Measurements from ENCODE around the gene PTGES3.
A peak's percentile ranks its signal among the peaks of the same experiment; 100 is the strongest.

PTGES3 gene

DNA sequence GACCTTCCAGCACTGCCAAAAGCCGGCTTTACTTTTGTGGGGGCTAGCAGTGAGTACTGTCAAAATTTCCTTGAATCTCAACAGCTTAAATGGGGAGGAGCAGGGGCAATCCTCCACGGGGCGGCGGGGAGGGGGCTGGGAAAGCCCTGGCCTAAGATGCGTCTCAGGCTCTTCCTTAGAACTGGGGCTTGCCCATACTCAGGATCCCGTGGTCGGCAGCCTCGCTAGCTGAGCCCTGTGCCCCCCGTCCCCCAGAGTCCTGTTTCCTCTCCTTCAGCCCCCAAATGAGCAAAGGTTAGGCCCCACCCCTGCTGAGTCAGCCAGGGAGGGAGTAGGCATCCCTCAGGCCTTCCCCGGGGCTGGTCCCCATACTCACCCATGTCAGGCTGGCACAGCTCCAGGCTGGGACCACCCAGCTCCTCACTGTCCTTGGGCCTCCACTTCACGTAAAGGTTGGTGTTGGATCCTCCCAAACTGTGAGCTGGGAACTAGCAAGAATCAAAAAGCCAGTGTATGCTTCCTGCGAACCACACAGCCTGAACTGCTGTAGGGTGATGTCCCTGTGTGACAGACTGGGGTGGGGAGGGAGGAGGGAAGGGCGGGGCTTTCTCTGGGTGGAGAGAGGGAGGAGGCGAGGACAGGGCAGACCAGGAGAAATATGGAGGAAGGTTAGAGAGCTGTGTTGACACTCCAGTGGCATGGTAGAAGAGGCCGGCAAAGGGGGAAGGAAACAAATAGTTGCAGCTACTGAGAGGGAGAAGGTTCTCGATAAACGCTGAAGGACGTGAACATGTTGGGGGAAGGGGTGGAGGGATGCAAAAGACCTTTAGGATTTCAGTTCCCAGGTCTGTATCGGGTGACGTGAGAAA is 52.0 kb downstream of the PTGES3 start (continued):
- TF ChIP-seq ZBTB7A (tag by site-specific recombination; IDR thresholded peaks at IDR 0.05; ENCODE audit: low read depth) (peak; percentile 38; the same call in 1 of the 2 replicates), ZNF211 (tag by site-specific recombination; IDR thresholded peaks at IDR 0.05; ENCODE audit: low read depth) (no peak), ZXDB (tag by site-specific recombination; IDR thresholded peaks at IDR 0.05) (0 out of 2 replicates have a peak, but pooled peaks have one; percentile 18), ZNF354C (tag by site-specific recombination; IDR thresholded peaks at IDR 0.05; ENCODE audit: borderline replicate concordance, low read depth) (no peak), PRDM1 (tag by site-specific recombination; IDR thresholded peaks at IDR 0.05) (peak; percentile 51; the same call in 1 of the 2 replicates), YY2 (tag by site-specific recombination; IDR thresholded peaks at IDR 0.05) (peak; percentile 69), ZBTB48 (tag by site-specific recombination; IDR thresholded peaks at IDR 0.05) (peak; percentile 73), ZNF335 (tag by site-specific recombination; conservative IDR thresholded peaks at IDR 0.05) (peak; percentile 81), GLIS2 (tag by site-specific recombination; IDR thresholded peaks at IDR 0.05) (peak; percentile 96), ZNF585B (tag by site-specific recombination; IDR thresholded peaks at IDR 0.05) (no peak), ZBTB20 (tag by site-specific recombination; IDR thresholded peaks at IDR 0.05) (peak; percentile 98), KLF9 (tag by site-specific recombination; IDR thresholded peaks at IDR 0.05; ENCODE audit: low read depth) (peak; percentile 71), ZNF174 (tag by site-specific recombination; IDR thresholded peaks at IDR 0.05) (no peak), WT1 (tag by site-specific recombination; IDR thresholded peaks at IDR 0.05) (peak; percentile 31; the same call in 1 of the 2 replicates), REPIN1 (tag by site-specific recombination; IDR thresholded peaks at IDR 0.05; ENCODE audit: low read depth) (0 out of 2 replicates have a peak, but pooled peaks have one; percentile 72)
- TF ChIP-seq, protein P1, sequence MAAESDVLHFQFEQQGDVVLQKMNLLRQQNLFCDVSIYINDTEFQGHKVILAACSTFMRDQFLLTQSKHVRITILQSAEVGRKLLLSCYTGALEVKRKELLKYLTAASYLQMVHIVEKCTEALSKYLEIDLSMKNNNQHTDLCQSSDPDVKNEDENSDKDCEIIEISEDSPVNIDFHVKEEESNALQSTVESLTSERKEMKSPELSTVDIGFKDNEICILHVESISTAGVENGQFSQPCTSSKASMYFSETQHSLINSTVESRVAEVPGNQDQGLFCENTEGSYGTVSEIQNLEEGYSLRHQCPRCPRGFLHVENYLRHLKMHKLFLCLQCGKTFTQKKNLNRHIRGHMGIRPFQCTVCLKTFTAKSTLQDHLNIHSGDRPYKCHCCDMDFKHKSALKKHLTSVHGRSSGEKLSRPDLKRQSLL (tag by site-specific recombination; IDR thresholded peaks at IDR 0.05) = no peak
- TF ChIP-seq, protein P2, sequence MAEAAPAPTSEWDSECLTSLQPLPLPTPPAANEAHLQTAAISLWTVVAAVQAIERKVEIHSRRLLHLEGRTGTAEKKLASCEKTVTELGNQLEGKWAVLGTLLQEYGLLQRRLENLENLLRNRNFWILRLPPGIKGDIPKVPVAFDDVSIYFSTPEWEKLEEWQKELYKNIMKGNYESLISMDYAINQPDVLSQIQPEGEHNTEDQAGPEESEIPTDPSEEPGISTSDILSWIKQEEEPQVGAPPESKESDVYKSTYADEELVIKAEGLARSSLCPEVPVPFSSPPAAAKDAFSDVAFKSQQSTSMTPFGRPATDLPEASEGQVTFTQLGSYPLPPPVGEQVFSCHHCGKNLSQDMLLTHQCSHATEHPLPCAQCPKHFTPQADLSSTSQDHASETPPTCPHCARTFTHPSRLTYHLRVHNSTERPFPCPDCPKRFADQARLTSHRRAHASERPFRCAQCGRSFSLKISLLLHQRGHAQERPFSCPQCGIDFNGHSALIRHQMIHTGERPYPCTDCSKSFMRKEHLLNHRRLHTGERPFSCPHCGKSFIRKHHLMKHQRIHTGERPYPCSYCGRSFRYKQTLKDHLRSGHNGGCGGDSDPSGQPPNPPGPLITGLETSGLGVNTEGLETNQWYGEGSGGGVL (tag by site-specific recombination; IDR thresholded peaks at IDR 0.05) = peak; percentile 40; the same call in 1 of the 2 replicates
- TF ChIP-seq, protein P3, sequence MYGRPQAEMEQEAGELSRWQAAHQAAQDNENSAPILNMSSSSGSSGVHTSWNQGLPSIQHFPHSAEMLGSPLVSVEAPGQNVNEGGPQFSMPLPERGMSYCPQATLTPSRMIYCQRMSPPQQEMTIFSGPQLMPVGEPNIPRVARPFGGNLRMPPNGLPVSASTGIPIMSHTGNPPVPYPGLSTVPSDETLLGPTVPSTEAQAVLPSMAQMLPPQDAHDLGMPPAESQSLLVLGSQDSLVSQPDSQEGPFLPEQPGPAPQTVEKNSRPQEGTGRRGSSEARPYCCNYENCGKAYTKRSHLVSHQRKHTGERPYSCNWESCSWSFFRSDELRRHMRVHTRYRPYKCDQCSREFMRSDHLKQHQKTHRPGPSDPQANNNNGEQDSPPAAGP (tag by site-specific recombination; IDR thresholded peaks at IDR 0.05) = peak; percentile 50; the same call in 1 of the 2 replicates
- TF ChIP-seq, protein P4, sequence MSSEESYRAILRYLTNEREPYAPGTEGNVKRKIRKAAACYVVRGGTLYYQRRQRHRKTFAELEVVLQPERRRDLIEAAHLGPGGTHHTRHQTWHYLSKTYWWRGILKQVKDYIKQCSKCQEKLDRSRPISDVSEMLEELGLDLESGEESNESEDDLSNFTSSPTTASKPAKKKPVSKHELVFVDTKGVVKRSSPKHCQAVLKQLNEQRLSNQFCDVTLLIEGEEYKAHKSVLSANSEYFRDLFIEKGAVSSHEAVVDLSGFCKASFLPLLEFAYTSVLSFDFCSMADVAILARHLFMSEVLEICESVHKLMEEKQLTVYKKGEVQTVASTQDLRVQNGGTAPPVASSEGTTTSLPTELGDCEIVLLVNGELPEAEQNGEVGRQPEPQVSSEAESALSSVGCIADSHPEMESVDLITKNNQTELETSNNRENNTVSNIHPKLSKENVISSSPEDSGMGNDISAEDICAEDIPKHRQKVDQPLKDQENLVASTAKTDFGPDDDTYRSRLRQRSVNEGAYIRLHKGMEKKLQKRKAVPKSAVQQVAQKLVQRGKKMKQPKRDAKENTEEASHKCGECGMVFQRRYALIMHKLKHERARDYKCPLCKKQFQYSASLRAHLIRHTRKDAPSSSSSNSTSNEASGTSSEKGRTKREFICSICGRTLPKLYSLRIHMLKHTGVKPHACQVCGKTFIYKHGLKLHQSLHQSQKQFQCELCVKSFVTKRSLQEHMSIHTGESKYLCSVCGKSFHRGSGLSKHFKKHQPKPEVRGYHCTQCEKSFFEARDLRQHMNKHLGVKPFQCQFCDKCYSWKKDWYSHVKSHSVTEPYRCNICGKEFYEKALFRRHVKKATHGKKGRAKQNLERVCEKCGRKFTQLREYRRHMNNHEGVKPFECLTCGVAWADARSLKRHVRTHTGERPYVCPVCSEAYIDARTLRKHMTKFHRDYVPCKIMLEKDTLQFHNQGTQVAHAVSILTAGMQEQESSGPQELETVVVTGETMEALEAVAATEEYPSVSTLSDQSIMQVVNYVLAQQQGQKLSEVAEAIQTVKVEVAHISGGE (tag by site-specific recombination; conservative IDR thresholded peaks at IDR 0.05; ENCODE audit: low read depth) = no peak; the same call in 1 of the 2 replicates
- TF ChIP-seq, protein P5, sequence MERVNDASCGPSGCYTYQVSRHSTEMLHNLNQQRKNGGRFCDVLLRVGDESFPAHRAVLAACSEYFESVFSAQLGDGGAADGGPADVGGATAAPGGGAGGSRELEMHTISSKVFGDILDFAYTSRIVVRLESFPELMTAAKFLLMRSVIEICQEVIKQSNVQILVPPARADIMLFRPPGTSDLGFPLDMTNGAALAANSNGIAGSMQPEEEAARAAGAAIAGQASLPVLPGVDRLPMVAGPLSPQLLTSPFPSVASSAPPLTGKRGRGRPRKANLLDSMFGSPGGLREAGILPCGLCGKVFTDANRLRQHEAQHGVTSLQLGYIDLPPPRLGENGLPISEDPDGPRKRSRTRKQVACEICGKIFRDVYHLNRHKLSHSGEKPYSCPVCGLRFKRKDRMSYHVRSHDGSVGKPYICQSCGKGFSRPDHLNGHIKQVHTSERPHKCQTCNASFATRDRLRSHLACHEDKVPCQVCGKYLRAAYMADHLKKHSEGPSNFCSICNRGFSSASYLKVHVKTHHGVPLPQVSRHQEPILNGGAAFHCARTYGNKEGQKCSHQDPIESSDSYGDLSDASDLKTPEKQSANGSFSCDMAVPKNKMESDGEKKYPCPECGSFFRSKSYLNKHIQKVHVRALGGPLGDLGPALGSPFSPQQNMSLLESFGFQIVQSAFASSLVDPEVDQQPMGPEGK (tag by site-specific recombination; IDR thresholded peaks at IDR 0.05) = peak; percentile 58
- TF ChIP-seq, protein P6, sequence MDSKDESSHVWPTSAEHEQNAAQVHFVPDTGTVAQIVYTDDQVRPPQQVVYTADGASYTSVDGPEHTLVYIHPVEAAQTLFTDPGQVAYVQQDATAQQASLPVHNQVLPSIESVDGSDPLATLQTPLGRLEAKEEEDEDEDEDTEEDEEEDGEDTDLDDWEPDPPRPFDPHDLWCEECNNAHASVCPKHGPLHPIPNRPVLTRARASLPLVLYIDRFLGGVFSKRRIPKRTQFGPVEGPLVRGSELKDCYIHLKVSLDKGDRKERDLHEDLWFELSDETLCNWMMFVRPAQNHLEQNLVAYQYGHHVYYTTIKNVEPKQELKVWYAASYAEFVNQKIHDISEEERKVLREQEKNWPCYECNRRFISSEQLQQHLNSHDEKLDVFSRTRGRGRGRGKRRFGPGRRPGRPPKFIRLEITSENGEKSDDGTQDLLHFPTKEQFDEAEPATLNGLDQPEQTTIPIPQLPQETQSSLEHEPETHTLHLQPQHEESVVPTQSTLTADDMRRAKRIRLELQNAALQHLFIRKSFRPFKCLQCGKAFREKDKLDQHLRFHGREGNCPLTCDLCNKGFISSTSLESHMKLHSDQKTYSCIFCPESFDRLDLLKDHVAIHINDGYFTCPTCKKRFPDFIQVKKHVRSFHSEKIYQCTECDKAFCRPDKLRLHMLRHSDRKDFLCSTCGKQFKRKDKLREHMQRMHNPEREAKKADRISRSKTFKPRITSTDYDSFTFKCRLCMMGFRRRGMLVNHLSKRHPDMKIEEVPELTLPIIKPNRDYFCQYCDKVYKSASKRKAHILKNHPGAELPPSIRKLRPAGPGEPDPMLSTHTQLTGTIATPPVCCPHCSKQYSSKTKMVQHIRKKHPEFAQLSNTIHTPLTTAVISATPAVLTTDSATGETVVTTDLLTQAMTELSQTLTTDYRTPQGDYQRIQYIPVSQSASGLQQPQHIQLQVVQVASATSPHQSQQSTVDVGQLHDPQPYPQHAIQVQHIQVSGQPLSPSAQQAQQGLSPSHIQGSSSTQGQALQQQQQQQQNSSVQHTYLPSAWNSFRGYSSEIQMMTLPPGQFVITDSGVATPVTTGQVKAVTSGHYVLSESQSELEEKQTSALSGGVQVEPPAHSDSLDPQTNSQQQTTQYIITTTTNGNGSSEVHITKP (tag by site-specific recombination; IDR thresholded peaks at IDR 0.05) = peak; percentile 98
- TF ChIP-seq, protein P7, sequence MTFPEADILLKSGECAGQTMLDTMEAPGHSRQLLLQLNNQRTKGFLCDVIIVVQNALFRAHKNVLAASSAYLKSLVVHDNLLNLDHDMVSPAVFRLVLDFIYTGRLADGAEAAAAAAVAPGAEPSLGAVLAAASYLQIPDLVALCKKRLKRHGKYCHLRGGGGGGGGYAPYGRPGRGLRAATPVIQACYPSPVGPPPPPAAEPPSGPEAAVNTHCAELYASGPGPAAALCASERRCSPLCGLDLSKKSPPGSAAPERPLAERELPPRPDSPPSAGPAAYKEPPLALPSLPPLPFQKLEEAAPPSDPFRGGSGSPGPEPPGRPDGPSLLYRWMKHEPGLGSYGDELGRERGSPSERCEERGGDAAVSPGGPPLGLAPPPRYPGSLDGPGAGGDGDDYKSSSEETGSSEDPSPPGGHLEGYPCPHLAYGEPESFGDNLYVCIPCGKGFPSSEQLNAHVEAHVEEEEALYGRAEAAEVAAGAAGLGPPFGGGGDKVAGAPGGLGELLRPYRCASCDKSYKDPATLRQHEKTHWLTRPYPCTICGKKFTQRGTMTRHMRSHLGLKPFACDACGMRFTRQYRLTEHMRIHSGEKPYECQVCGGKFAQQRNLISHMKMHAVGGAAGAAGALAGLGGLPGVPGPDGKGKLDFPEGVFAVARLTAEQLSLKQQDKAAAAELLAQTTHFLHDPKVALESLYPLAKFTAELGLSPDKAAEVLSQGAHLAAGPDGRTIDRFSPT (tag by site-specific recombination; IDR thresholded peaks at IDR 0.05) = peak; percentile 75
